Measurements from ENCODE around the gene THAP2.

Gene THAP2

DNA sequence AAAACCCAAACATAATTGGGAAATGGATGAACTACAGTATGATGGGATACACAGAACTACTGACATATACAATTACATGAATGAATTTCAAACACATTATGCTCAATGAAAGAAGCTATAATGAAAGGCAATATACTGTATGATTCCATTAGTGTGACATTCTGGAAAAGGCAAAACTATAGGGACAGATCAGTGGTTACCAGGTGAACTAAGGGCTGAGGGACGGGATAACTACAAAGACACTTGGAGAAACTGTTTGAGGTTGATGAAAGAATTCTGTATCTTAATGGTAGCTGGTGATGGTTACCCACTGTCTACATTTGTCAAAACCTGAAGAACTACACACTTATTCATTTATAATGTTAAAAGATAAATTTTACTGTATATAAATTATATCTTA is 8.2 kb upstream of the THAP2 start:
- H3K4me3 ChIP-seq (ENCODE audit: low read depth, low read length), result no peak overlapping the region
- TF ChIP-seq, protein P1, sequence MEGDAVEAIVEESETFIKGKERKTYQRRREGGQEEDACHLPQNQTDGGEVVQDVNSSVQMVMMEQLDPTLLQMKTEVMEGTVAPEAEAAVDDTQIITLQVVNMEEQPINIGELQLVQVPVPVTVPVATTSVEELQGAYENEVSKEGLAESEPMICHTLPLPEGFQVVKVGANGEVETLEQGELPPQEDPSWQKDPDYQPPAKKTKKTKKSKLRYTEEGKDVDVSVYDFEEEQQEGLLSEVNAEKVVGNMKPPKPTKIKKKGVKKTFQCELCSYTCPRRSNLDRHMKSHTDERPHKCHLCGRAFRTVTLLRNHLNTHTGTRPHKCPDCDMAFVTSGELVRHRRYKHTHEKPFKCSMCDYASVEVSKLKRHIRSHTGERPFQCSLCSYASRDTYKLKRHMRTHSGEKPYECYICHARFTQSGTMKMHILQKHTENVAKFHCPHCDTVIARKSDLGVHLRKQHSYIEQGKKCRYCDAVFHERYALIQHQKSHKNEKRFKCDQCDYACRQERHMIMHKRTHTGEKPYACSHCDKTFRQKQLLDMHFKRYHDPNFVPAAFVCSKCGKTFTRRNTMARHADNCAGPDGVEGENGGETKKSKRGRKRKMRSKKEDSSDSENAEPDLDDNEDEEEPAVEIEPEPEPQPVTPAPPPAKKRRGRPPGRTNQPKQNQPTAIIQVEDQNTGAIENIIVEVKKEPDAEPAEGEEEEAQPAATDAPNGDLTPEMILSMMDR (IDR thresholded peaks at IDR 0.05; ENCODE audit: low read depth, low read length, missing control alignments), result no peak
- in situ Hi-C loops (cut with HindIII; ENCODE audit: low sequenced_read_pairs), result no loop called here

DNA sequence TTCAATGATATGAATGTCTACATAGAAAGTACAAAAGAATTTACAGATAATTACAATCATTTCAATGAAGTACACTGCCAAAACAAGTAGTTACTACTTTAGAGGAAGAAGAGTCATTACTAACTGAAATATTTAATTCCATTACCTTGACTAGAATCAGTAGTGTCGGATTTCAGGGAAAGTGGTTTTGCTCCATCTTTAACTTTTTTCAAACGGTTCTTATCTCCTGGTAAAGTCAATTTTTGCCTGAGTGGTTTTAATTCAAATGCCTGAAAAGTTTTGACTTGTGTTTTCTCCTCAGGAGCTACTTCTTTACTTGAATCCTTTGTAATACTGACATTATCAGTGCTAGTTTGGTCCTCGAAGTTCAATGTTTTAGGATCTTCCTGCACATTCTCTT is 7.4 kb upstream of the THAP2 start:
- DNase-seq (ENCODE audit: low read depth), result no peak
- in situ Hi-C loops (cut with HindIII; ENCODE audit: low sequenced_read_pairs), result no loop called here
- H3K4me3 ChIP-seq (ENCODE audit: low read depth, low read length), result no peak overlapping the region
- TF ChIP-seq, protein P1 (IDR thresholded peaks at IDR 0.05; ENCODE audit: low read depth, low read length, missing control alignments), result no peak

More for the DNA sequence above, 8.2 kb upstream of the THAP2 start:
- no peak for DNase-seq (ENCODE audit: low read depth)

DNA sequence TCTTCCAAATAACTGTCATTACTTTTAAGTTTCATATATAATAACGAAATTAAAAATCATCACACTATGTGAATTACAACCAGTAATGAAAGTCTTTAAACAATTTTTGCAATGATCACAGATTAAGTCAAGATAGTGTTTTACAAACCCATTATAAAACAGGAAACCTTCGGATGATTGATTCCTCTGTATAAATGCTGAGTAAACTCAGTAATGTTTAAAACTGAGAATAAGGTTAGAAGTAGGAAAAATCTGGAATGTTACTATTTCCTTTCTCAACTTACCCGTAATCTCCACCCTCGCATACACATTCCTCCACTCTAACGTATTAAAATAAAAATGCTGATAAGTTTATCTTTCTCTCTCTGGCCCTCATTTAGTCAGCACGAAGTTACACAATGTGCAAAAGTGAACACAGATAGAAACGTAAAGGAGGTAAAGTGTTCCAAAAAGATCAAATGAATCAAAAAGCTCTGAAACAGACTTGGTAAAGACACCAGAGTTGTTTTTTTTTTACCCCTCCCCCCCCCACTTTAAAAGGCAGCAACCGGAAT is 2.0 kb upstream of the THAP2 start:
- in situ Hi-C loops (cut with HindIII; ENCODE audit: low sequenced_read_pairs), result loop anchor here (5.0 kb wide), 1 partner anchor 40 kb away; no protein-coding TSS in a partner anchor

DNA sequence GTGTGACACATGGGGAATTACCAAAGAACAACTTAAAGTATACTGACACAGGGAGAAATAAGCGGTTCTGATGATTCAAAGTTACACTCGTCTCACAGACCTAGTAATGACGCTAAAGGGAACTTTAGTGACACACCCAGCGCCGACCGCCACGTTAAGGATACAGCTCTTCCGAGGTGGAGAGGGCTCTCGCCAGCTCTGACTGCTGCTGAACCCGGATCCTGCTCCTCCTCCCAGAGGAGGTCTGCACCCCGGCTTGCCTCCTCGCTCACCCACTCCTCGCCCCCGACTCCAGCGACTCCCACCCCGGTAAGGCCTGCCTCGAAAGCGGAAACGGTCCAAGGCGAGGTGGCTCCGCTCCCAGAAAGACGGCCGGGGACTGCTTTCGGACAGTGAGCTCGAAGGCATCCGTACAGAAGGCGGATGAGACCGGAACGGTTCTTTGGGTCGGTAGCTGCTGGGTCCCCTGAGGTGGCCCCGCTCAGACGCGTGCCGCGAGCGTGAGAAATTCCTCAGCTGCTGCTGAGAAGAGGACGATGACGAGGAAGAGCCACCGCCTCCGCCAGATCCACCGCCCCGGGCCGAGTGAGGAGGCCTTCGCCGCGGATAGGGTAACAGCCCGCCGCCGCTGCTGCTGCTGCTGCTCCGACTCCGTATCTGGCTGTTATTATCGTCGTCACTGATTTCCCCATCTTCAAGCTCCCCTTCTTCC is 1.1 kb upstream of the THAP2 start:
- DNase-seq (ENCODE audit: low read depth), result peak; percentile 4
- in situ Hi-C loops (cut with HindIII; ENCODE audit: low sequenced_read_pairs), result loop anchor here (5.0 kb wide), 1 partner anchor 41 kb away; no protein-coding TSS in a partner anchor
- TF ChIP-seq, protein P1 (IDR thresholded peaks at IDR 0.05; ENCODE audit: low read depth, low read length, missing control alignments), result no peak
- H3K4me3 ChIP-seq (ENCODE audit: low read depth, low read length), result peak overlapping the region; percentile 73

More for the DNA sequence above, 2.0 kb upstream of the THAP2 start:
- no peak for DNase-seq (ENCODE audit: low read depth)
- H3K4me3 ChIP-seq (ENCODE audit: low read depth, low read length), result peak overlapping the region; percentile 73
- TF ChIP-seq, protein P1 (IDR thresholded peaks at IDR 0.05; ENCODE audit: low read depth, low read length, missing control alignments), result no peak

DNA sequence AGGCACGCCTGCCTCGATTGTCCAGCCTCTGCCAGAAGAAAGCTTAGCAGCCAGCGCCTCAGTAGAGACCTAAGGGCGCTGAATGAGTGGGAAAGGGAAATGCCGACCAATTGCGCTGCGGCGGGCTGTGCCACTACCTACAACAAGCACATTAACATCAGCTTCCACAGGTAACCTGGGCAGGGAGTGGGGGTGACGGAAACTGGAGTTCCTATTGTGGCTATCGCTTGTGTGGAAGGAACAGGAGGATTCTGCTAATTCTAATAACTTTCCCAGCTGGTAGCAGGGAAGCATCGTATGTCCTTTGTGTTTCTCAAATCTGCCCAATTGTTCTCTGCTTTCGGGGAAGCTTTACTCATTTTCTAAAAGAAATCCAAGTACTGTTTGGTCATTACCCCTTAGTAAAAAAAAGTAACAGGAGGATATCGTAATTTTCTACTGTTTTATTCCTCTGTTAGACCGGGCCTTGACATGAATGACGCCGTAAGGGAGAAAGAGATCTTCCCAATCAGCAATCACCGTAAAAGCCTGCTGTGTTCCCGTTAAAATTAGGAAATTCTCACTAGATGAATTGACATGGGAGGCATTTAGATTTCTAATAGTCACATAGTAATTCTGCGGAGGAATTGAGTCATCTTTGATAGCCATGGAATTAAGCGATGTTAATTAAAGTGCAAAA is 449 bp downstream of the THAP2 start:
- peak overlapping the region; percentile 73 for H3K4me3 ChIP-seq (ENCODE audit: low read depth, low read length)
- in situ Hi-C loops (cut with HindIII; ENCODE audit: low sequenced_read_pairs), result loop anchor here (5.0 kb wide), 1 partner anchor 42 kb away; no protein-coding TSS in a partner anchor
- TF ChIP-seq, protein P1 (IDR thresholded peaks at IDR 0.05; ENCODE audit: low read depth, low read length, missing control alignments), result no peak
- DNase-seq (ENCODE audit: low read depth), result no peak

DNA sequence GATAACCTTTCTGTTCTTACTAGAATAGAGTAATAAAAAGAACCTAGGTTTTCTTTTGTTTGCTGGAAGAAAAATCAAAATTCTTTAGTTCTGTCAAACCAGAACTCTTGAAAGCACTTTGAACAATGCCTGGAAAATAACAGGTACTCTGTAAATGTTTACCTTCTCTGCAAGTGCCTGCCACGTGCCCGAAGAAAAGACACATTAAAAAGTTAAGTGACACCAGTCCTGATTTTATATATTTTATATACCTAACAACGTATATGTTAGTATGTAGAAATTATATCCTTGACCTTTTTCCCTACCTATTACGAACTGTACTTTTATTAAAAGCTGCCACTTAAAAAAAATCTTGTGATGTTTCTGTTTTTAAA is 976 bp downstream of the THAP2 start:
- no peak for DNase-seq (ENCODE audit: low read depth)
- peak overlapping the region; percentile 73 for H3K4me3 ChIP-seq (ENCODE audit: low read depth, low read length)
- in situ Hi-C loops (cut with HindIII; ENCODE audit: low sequenced_read_pairs), result no loop called here
- TF ChIP-seq, protein P1 (IDR thresholded peaks at IDR 0.05; ENCODE audit: low read depth, low read length, missing control alignments), result no peak
